ENCODE results near the gene COBL. TPM values are rescaled to one million over a fixed set of nuclear protein-coding genes. Genes with fewer than 3 reads are reported as not detected.

The COBL gene
- total RNA-seq, 6 experiments from 2014 or later, result not detected

DNA sequence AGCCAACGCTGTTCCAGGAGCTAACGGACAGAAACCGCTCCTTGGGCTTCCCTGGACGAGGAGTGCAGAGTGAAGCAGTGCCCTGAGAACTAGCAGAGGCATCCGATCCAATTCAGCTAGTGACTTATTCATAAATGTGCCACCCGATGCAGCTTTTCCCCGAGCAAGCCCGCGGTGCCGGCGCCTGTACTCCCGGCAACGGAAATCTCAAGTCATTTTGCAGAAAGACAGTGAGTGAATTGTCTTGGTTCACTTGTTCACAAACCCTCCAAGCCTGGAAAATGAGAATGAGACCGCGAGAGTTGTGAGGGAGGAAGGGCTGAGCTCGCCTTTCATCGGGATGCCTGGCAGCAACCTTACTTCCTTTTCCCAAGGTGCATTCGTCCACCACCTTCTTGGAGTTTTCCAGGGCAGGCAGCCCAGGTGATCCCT lies 87.5 kb downstream of the COBL start:
- Mint-ChIP-seq H3K4me3 (no peak overlapping the region), H3K27ac (no peak overlapping the region), H3K9me3 (peaks cover 7% of the 10 kb centered on the region; the same call in 1 of the 2 replicates), H3K4me1 (ENCODE audit: low read depth) (no peaks in the 10 kb centered on the region), H3K27me3 (ENCODE audit: insufficient read depth) (peaks cover 8% of the 10 kb centered on the region), H3K36me3 (ENCODE audit: low read depth) (no peaks in the 10 kb centered on the region)
- no peak for DNase-seq
- TF ChIP-seq, protein P1, sequence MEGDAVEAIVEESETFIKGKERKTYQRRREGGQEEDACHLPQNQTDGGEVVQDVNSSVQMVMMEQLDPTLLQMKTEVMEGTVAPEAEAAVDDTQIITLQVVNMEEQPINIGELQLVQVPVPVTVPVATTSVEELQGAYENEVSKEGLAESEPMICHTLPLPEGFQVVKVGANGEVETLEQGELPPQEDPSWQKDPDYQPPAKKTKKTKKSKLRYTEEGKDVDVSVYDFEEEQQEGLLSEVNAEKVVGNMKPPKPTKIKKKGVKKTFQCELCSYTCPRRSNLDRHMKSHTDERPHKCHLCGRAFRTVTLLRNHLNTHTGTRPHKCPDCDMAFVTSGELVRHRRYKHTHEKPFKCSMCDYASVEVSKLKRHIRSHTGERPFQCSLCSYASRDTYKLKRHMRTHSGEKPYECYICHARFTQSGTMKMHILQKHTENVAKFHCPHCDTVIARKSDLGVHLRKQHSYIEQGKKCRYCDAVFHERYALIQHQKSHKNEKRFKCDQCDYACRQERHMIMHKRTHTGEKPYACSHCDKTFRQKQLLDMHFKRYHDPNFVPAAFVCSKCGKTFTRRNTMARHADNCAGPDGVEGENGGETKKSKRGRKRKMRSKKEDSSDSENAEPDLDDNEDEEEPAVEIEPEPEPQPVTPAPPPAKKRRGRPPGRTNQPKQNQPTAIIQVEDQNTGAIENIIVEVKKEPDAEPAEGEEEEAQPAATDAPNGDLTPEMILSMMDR (IDR thresholded peaks at IDR 0.05), result no peak

DNA sequence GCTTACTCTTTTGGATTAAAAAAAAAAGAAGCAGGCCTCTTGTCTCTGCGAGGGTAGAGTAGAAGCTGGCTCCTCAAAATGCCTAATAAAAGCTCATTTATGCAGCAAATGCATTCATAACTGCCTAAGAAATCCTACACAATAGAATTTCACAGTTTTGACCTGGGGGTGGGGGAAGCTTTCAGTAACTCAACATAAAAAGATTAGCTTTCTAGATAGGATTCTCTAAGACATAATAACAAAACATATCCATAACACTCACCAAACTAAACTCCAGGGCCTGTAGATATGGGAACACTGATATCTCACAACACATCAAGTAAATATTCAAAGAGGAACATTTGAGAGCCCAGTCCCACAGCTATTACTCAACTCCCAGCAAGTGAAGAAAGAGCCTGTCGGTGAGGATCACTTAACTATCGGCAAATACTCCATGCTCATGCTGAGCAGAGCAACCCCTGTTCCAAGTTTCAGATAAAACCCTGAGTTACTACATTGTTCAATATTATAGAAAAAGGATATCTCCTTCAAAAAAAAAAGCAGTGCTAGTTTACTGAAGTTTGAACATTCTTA lies 88.1 kb downstream of the COBL start:
- Mint-ChIP-seq H3K27me3 (ENCODE audit: insufficient read depth) (peaks cover 8% of the 10 kb centered on the region), H3K4me1 (ENCODE audit: low read depth) (no peaks in the 10 kb centered on the region), H3K36me3 (ENCODE audit: low read depth) (no peaks in the 10 kb centered on the region), H3K4me3 (no peak overlapping the region), H3K27ac (no peak overlapping the region), H3K9me3 (peaks cover 7% of the 10 kb centered on the region; the same call in 1 of the 2 replicates)
- TF ChIP-seq, protein P1 (IDR thresholded peaks at IDR 0.05), result no peak
- no peak for DNase-seq

DNA sequence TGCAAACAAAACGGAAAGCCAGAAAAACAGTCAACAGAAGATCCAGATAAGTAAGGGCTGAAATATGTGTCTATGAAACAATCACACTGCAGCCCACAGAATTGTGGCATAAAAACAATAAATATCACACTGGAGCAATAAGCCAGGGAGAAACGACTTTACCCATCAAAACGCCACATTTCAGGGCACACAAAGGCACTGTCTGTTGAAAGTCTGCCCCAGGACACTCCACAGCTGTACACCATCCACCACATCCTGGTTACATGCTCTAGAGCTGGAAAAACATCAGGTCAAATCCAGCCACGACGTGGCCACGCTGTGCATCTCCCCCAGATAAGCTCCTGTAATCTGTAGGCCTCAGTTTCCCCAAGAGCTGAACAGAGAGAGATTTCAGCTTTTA lies 88.7 kb downstream of the COBL start:
- no peaks in the 10 kb centered on the region for H3K4me1 Mint-ChIP-seq (ENCODE audit: low read depth)
- no peak for DNase-seq
- TF ChIP-seq, protein P1 (IDR thresholded peaks at IDR 0.05), result no peak
- no peaks in the 10 kb centered on the region for H3K36me3 Mint-ChIP-seq (ENCODE audit: low read depth)
- peaks cover 7% of the 10 kb centered on the region; the same call in 1 of the 2 replicates for H3K9me3 Mint-ChIP-seq
- peaks cover 8% of the 10 kb centered on the region for H3K27me3 Mint-ChIP-seq (ENCODE audit: insufficient read depth)
- no peak overlapping the region for H3K4me3 Mint-ChIP-seq
- no peak overlapping the region for H3K27ac Mint-ChIP-seq

DNA sequence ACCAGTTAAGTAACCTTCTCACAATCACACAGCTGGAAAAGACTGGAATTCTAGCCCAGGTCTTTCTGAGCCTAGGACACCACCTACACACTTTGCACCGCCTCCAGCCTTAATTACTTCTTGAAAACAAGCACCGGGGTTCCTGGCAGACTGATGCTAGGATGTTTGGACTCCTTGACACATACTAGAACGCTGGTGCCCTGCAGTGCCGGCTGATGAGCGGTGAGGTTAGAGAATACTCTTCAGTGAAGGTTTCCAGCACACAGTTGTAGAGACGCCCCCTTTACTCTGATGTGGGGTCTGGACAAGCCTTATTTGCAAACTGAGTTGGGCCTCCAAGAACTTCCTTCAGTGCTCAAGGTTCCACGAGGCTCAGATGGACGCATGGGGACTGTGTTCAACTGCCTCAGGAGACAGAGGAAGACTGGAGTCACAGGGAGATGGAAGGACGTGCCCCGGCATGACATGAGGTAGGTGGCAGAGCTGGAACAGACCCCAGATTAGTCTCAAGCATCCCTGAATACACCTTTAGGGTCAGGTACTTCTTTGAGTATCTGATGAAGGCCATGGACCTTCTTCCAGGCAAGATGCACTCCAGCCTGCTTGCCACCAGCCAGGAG lies 89.6 kb downstream of the COBL start:
- H3K4me1 Mint-ChIP-seq (ENCODE audit: low read depth), result no peaks in the 10 kb centered on the region
- DNase-seq, result no peak
- no peaks in the 10 kb centered on the region for H3K36me3 Mint-ChIP-seq (ENCODE audit: low read depth)
- TF ChIP-seq, protein P1 (IDR thresholded peaks at IDR 0.05), result no peak
- peaks cover 7% of the 10 kb centered on the region; the same call in 1 of the 2 replicates for H3K9me3 Mint-ChIP-seq
- H3K27me3 Mint-ChIP-seq (ENCODE audit: insufficient read depth), result peaks cover 8% of the 10 kb centered on the region
- no peak overlapping the region for H3K27ac Mint-ChIP-seq
- no peak overlapping the region for H3K4me3 Mint-ChIP-seq

DNA sequence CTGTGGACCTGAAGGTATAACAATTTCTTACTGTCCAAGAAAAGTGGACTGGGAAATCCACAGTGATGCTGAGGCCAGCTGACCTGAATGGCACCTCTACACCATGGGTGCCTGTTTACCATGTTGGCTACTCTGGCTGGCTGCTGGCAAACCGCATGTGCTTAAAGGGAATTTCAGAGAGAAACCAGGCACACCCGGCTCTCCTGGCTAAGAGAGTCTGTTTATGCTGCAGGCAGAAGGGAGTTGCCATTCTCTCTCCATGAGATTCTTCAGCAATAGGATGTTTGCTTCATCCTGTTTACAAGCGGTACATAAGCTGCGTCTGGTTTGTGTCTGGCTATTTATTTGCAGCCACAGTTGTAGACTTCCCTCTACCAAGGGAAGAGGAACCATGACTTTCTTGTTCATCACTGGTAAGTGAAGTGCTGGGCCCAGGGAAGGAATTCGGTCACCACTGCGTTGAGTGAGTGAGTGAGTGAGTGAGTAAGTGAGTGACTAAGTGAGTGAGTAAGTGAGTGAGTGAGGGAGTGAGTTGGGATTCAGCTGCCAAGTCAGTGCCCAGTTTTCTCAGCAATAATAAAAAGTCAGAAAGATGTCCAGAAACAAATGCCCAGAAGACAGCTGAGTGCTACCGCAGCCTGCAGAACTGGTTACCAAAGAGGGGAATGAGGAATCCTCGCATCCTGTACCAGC lies 90.4 kb downstream of the COBL start:
- Mint-ChIP-seq H3K27me3 (ENCODE audit: insufficient read depth) (peaks cover 7% of the 10 kb centered on the region), H3K4me3 (no peak overlapping the region), H3K4me1 (ENCODE audit: low read depth) (no peaks in the 10 kb centered on the region), H3K27ac (no peak overlapping the region), H3K9me3 (peaks cover 7% of the 10 kb centered on the region; the same call in 1 of the 2 replicates), H3K36me3 (ENCODE audit: low read depth) (no peaks in the 10 kb centered on the region)
- no peak for DNase-seq
- TF ChIP-seq, protein P1 (IDR thresholded peaks at IDR 0.05), result no peak

Measured in HFFc6 (cell line).